ENCODE data around the gene NRCAM.
A peak's percentile ranks its signal among the peaks of the same experiment; 100 is the strongest.

NRCAM gene

GRCh38 chr7:108314049-108314448 is 142.2 kb downstream of the NRCAM start:
- no peaks in the 10 kb centered on the region for H3K36me3 Mint-ChIP-seq (ENCODE audit: low read depth)
- peaks cover 4% of the 10 kb centered on the region for H3K9me3 Mint-ChIP-seq
- peaks cover 31% of the 10 kb centered on the region for H3K4me1 Mint-ChIP-seq (ENCODE audit: low read depth)
- H3K27ac Mint-ChIP-seq: no peak overlapping the region
- no peak overlapping the region for H3K4me3 Mint-ChIP-seq
- no peaks in the 10 kb centered on the region for H3K27me3 Mint-ChIP-seq

GRCh38 chr7:108313086-108313485 is 143.2 kb downstream of the NRCAM start:
- Mint-ChIP-seq H3K27me3 (no peaks in the 10 kb centered on the region), H3K4me3 (no peak overlapping the region), H3K9me3 (peaks cover 4% of the 10 kb centered on the region), H3K4me1 (ENCODE audit: low read depth) (peaks cover 40% of the 10 kb centered on the region), H3K27ac (no peak overlapping the region), H3K36me3 (ENCODE audit: low read depth) (no peaks in the 10 kb centered on the region)

- Mint-ChIP-seq H3K36me3 (ENCODE audit: low read depth) (no peaks in the 10 kb centered on the region), H3K27me3 (no peaks in the 10 kb centered on the region), H3K4me1 (ENCODE audit: low read depth) (peaks cover 43% of the 10 kb centered on the region), H3K9me3 (no peaks in the 10 kb centered on the region), H3K27ac (peak overlapping the region; percentile 32), H3K4me3 (no peak overlapping the region)
These were observed 144.6 kb downstream of the NRCAM start for GRCh38 chr7:108311446-108312168.

GRCh38 chr7:108310351-108310750 is 145.9 kb downstream of the NRCAM start:
- Mint-ChIP-seq H3K4me1 (ENCODE audit: low read depth) (peaks cover 43% of the 10 kb centered on the region), H3K36me3 (ENCODE audit: low read depth) (no peaks in the 10 kb centered on the region), H3K9me3 (no peaks in the 10 kb centered on the region), H3K27me3 (no peaks in the 10 kb centered on the region), H3K4me3 (no peak overlapping the region), H3K27ac (no peak overlapping the region)

GRCh38 chr7:108308903-108309302 is 147.3 kb downstream of the NRCAM start:
- H3K27ac Mint-ChIP-seq: peak overlapping the region; percentile 14
- no peaks in the 10 kb centered on the region for H3K36me3 Mint-ChIP-seq (ENCODE audit: low read depth)
- no peaks in the 10 kb centered on the region for H3K9me3 Mint-ChIP-seq
- H3K27me3 Mint-ChIP-seq: no peaks in the 10 kb centered on the region
- peaks cover 43% of the 10 kb centered on the region for H3K4me1 Mint-ChIP-seq (ENCODE audit: low read depth)
- H3K4me3 Mint-ChIP-seq: no peak overlapping the region

- Mint-ChIP-seq H3K9me3 (no peaks in the 10 kb centered on the region), H3K36me3 (ENCODE audit: low read depth) (no peaks in the 10 kb centered on the region), H3K4me3 (no peak overlapping the region), H3K4me1 (ENCODE audit: low read depth) (peaks cover 43% of the 10 kb centered on the region), H3K27me3 (no peaks in the 10 kb centered on the region), H3K27ac (peak overlapping the region; percentile 13)
These were observed 148.0 kb downstream of the NRCAM start for GRCh38 chr7:108308276-108308675.

GRCh38 chr7:108307595-108307994 is 148.6 kb downstream of the NRCAM start:
- Mint-ChIP-seq H3K4me3 (no peak overlapping the region), H3K27ac (no peak overlapping the region), H3K9me3 (no peaks in the 10 kb centered on the region), H3K4me1 (ENCODE audit: low read depth) (peaks cover 42% of the 10 kb centered on the region), H3K27me3 (no peaks in the 10 kb centered on the region), H3K36me3 (ENCODE audit: low read depth) (no peaks in the 10 kb centered on the region)

GRCh38 chr7:108307194-108307593 is 149.0 kb downstream of the NRCAM start:
- Mint-ChIP-seq H3K4me1 (ENCODE audit: low read depth) (peaks cover 38% of the 10 kb centered on the region), H3K4me3 (no peak overlapping the region), H3K9me3 (no peaks in the 10 kb centered on the region), H3K27me3 (no peaks in the 10 kb centered on the region), H3K27ac (no peak overlapping the region), H3K36me3 (ENCODE audit: low read depth) (no peaks in the 10 kb centered on the region)

GRCh38 chr7:108303332-108303731 is 152.9 kb downstream of the NRCAM start:
- no peaks in the 10 kb centered on the region for H3K9me3 Mint-ChIP-seq

GRCh38 chr7:108301387-108301786 is 154.8 kb downstream of the NRCAM start:
- Mint-ChIP-seq H3K4me3 (no peak overlapping the region), H3K4me1 (ENCODE audit: low read depth) (peaks cover 9% of the 10 kb centered on the region), H3K27ac (no peak overlapping the region), H3K9me3 (no peaks in the 10 kb centered on the region), H3K36me3 (ENCODE audit: low read depth) (no peaks in the 10 kb centered on the region), H3K27me3 (no peaks in the 10 kb centered on the region)

More at GRCh38 chr7:108303332-108303731, 152.9 kb downstream of the NRCAM start:
- Mint-ChIP-seq H3K27ac (no peak overlapping the region), H3K27me3 (no peaks in the 10 kb centered on the region), H3K4me1 (ENCODE audit: low read depth) (peaks cover 15% of the 10 kb centered on the region), H3K36me3 (ENCODE audit: low read depth) (no peaks in the 10 kb centered on the region), H3K4me3 (no peak overlapping the region)

GRCh38 chr7:108299251-108299973 is 156.8 kb downstream of the NRCAM start:
- Mint-ChIP-seq H3K27me3 (peaks cover 4% of the 10 kb centered on the region), H3K36me3 (ENCODE audit: low read depth) (no peaks in the 10 kb centered on the region)

GRCh38 chr7:108296911-108297310 is 159.3 kb downstream of the NRCAM start:
- no peaks in the 10 kb centered on the region for H3K36me3 Mint-ChIP-seq (ENCODE audit: low read depth)
- no peak overlapping the region for H3K27ac Mint-ChIP-seq
- peaks cover 24% of the 10 kb centered on the region for H3K4me1 Mint-ChIP-seq (ENCODE audit: low read depth)
- peaks cover 4% of the 10 kb centered on the region for H3K27me3 Mint-ChIP-seq
- H3K4me3 Mint-ChIP-seq: no peak overlapping the region
- no peaks in the 10 kb centered on the region for H3K9me3 Mint-ChIP-seq

More at GRCh38 chr7:108299251-108299973, 156.8 kb downstream of the NRCAM start:
- peaks cover 15% of the 10 kb centered on the region for H3K4me1 Mint-ChIP-seq (ENCODE audit: low read depth)
- no peak overlapping the region for H3K4me3 Mint-ChIP-seq
- H3K9me3 Mint-ChIP-seq: no peaks in the 10 kb centered on the region
- no peak overlapping the region for H3K27ac Mint-ChIP-seq

GRCh38 chr7:108294595-108294994 is 161.6 kb downstream of the NRCAM start:
- H3K27me3 Mint-ChIP-seq: peaks cover 4% of the 10 kb centered on the region
- H3K9me3 Mint-ChIP-seq: no peaks in the 10 kb centered on the region
- peak overlapping the region; percentile 32 for H3K27ac Mint-ChIP-seq
- no peaks in the 10 kb centered on the region for H3K36me3 Mint-ChIP-seq (ENCODE audit: low read depth)
- H3K4me3 Mint-ChIP-seq: no peak overlapping the region
- peaks cover 31% of the 10 kb centered on the region for H3K4me1 Mint-ChIP-seq (ENCODE audit: low read depth)

- Mint-ChIP-seq H3K4me1 (ENCODE audit: low read depth) (peaks cover 24% of the 10 kb centered on the region), H3K27ac (no peak overlapping the region), H3K27me3 (peaks cover 4% of the 10 kb centered on the region), H3K36me3 (ENCODE audit: low read depth) (no peaks in the 10 kb centered on the region), H3K9me3 (no peaks in the 10 kb centered on the region), H3K4me3 (no peak overlapping the region)
These were observed 163.1 kb downstream of the NRCAM start for GRCh38 chr7:108293149-108293612.

- Mint-ChIP-seq H3K27me3 (peaks cover 4% of the 10 kb centered on the region), H3K27ac (no peak overlapping the region), H3K9me3 (no peaks in the 10 kb centered on the region), H3K36me3 (ENCODE audit: low read depth) (no peaks in the 10 kb centered on the region), H3K4me1 (ENCODE audit: low read depth) (peaks cover 24% of the 10 kb centered on the region), H3K4me3 (no peak overlapping the region)
These were observed 163.7 kb downstream of the NRCAM start for GRCh38 chr7:108292541-108292940.

All from stimulated activated naive CD8-positive, alpha-beta T cell treated with anti-CD3 and anti-CD28 coated beads, Interleukin-15, Interleukin-2, amounts not matched to agents 100 ng/mL and 50 ng/mL, for 24 hours (primary cell).